ENCODE data around the gene VGF.
"Not testable (repeated sequence)": the region's sequence is repeated elsewhere in the genome, so short reads cannot be mapped to it uniquely, and the experiment has no call there.

Gene VGF

GRCh38 chr7:101114492-101114891 is 50.9 kb downstream of the VGF start:
- no peak for DNase-seq

GRCh38 chr7:101113836-101114235 is 51.5 kb downstream of the VGF start:
- no peak for DNase-seq

GRCh38 chr7:101113140-101113539 is 52.2 kb downstream of the VGF start:
- not testable (repeated sequence) for DNase-seq
